ENCODE measurements around the gene EPC1.
"Not testable (repeated sequence)": the region's sequence is repeated elsewhere in the genome, so short reads cannot be mapped to it uniquely, and the experiment has no call there.

EPC1 gene

DNA sequence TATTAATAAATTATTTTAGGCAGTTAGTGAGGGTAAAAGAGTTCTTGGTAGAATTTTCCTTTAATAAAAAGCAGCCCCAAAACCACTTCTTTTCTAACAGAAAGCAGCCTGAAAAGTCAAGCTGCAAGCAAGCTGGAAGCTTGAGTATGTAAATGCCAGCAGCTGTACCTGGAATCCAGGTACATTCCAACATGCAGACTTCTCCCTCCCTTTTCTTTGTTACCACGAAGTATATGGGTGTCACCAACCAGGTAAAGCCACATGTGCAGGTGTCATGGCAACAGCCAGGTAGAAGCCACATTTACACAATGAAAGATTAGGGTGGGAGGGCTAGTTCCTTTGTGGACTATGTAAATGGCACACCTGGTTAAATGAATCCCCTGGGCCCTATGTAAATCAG is 114.6 kb downstream of the EPC1 start:
- no peak for DNase-seq (ENCODE audit: low spot score)

DNA sequence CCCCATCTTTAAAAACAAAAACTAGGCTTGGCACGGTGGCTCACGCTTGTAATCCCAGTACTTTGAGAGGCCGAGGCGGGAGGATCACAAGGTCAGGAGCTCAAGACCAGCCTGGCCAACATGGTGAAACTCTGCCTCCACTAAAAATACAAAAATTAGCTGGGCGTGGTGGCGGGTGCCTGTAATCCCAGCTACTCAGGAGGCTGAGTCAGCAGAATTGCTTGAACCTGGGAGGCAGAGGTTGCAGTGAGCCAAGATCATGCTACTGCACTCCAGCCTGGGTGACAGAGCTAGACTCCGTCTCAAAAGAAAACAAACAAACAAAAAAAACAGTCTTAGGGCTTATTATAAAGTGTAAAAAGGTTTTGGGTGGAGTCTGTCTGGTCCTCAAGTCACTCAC is 117.2 kb downstream of the EPC1 start:
- DNase-seq (ENCODE audit: low spot score) = not testable (repeated sequence)

DNA sequence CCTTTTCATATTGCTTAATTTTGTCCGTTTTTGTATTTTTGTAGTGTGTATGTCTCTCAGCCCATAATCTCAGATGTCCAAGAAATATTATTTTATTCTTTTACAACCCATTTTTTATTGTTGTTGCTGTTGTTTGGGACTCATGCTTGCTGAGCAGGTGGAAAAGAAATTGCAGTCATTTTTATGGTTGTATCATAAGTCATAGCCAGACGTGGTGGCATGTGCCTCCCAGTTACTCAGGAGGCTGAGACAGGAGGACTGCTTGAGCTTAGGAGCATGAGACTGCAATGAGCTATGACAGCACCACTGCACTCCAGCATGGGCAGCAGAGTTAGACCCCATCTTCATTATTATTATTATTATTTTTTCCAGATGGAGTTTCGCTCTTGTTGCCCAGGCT is 117.8 kb downstream of the EPC1 start:
- DNase-seq (ENCODE audit: low spot score) = no peak

DNA sequence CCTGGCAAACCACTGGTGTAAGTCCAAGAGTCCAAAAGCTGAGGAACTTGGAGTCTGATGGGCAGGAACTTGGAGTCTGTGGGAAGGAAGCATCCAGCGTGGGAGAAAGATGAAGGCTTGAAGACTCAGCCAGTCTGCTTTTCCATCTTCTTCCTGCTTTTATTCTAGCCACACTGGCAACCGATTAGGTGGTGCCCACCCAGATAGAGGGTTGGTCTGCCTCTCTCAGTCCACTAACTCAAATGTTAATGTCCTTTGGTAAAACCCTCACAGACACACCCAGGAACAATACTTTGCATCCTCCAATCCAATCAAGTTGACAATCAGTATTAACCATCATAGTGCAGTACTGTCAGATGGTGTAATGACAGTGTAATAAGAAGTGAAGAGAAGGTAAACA is 119.2 kb downstream of the EPC1 start:
- no peak for DNase-seq (ENCODE audit: low spot score)

DNA sequence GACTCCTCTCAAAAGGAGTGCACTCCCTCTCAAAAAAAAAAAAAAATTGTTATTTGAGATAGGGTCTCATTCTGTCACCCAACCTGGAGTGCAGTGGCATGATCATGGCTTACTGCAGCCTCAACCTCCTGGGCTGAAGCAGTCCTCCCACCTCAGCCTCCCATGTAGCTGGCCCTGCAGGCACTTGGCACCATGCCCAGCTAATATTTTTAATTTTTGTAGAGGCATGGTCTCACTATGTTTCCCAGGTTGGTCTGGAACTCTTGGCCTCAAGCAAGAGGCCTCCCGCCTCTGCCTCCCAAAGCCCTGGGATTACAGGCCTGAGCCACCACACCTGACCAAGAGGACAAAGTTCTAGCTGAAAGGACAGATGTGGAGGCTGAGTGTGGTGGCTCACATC is 120.3 kb downstream of the EPC1 start:
- no peak for DNase-seq (ENCODE audit: low spot score)

DNA sequence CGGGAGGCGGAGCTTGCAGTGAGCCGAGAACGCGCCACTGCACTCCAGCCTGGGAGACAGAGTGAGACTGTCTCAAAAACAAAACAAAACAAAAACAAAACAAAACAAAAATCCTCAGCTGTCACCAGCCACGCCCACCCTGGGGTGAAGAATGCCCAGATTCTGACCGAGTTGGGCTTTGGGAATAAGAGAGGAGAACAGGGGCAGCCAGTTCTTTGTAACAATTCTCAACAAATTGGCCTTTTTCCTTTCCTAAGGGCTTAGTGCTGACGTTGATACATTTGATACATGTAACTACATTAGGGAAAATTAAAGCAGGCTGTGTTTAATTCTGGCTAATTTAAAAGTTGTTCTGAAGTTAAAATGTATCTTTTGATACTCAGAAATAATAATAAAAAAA is 121.0 kb downstream of the EPC1 start:
- DNase-seq (ENCODE audit: low spot score) = no peak

DNA sequence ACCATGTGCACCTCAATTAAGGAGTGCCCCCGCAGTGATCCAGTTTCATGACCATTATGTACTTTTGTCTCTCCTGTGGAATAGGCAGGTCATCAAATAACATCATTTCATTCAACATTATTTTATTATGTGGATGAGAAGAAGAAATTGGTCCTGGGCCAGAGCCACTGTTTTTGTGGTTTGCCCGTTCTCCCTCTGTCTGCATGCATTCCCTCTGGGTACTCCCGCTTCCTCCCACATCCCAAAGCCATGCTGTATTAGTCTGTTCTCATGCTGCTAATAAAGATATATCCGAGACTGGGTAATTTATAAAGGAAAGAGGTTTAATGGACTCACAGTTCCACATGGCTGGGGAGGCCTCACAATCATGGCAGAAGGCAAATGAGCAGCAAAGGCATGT is 124.6 kb downstream of the EPC1 start:
- DNase-seq (ENCODE audit: low spot score) = not testable (repeated sequence)

DNA sequence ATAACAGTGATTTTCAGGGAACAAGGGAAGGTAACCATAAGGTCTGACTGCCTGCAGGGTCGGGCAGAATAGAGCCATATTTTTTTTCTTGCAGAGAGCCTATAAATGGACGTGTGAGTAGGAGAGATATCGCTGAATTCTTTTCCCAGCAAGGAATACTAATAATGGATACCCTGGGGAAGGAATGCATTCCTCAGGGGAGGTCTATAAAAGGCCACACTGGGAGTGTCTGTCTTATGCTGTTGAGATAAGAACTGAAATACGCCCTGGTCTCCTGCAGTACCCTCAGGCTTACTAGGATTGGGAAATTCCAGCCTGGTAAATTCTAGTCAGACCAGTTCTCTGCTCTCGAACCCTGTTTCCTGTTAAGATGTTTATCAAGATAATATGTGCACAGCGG is 127.8 kb downstream of the EPC1 start:
- not testable (repeated sequence) for DNase-seq (ENCODE audit: low spot score)

DNA sequence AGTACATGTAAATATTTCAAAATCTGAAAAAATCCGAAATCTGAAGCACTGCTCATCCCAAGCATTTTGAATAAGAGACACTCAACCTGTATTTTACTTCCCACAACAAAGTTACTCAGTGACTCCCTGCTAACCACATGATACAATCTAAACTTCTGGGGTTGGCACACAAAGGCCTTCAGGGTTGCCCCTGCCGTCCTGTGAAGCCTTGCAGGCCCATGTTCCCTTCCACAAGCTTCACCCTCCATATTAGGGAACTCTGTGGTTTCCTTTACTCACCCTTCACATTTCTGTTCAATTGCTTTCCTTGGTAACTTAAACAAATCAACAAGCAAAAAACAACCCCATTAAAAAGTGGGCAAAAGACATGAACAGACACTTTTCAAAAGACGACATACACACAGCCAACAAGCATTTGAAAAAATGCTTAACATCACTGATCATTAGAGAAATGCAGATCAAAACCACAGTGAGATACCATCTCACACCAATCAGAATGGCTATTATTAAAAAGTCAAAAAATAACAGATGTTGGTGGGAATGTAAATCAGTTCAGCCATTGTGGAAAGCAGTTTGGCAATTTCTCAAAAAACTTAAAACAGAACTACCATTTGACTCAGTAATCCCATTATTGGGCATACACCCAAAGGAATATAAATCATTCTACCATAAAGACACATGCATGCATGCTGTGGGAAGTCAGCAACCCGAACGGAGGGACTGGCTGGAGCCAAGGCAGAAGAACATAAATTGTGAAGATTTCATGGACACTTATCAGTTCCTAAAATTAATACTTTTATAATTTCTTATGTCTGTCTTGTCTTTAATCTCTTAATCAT is 128.5 kb downstream of the EPC1 start:
- not testable (repeated sequence) for DNase-seq (ENCODE audit: low spot score)

Data from globus pallidus (tissue), 1 donor.